Body of pancreas (tissue), 4 donors: ENCODE measurements around the gene CCDC87.

Experiments
- CTCF ChIP-seq, 7 experiments: fragments of 450-650 bp in 4 of 7; fragments of 200-600 bp in 3 of 7; sonication (generic) in 3 of 7; IDR thresholded peaks; one replicate each; pipeline ENCODE4 v1.5.1; 2016 to 2019; ENCODE audit warnings: antibody characterized with exemption in 7 of 7
- POLR2A ChIP-seq, 3 donors: fragments of 450-650 bp; IDR thresholded peaks; one replicate each; pipeline ENCODE4 v1.6.1; 2016; ENCODE audit warnings: antibody characterized with exemption in 3 of 3, mild to moderate bottlenecking in 2 of 3

DNA sequence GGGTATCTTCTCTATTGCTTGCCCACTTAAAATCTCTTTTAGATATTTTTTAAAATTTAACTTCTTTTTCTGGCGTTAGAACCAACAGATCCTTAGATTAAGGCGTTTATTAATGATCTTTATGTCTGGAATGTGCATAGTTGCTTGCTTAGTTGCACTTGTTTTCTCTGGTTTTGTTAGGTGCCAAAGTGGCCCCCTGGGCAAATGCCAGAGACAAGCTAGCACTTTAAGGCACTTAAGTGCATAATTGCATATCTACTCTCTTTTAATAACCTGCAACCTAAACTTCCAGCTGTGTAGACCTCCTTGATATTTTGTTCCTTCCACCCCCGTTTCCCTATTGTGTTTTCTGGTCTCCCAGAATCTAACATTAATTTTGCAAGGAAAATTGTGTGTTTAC, 49.0 kb upstream of the CCDC87 start:
- TF ChIP-seq CTCF (IDR thresholded peaks at IDR 0.05) (no peak), POLR2A (IDR thresholded peaks at IDR 0.05) (no peak)
